ENCODE measurements around the gene NUDT5. TPM values are rescaled to one million over a fixed set of nuclear protein-coding genes. Genes with fewer than 3 reads are reported as not detected.

NUDT5 gene
- total RNA-seq, 1 experiment from 2014 or later = 83.8 TPM

DNA sequence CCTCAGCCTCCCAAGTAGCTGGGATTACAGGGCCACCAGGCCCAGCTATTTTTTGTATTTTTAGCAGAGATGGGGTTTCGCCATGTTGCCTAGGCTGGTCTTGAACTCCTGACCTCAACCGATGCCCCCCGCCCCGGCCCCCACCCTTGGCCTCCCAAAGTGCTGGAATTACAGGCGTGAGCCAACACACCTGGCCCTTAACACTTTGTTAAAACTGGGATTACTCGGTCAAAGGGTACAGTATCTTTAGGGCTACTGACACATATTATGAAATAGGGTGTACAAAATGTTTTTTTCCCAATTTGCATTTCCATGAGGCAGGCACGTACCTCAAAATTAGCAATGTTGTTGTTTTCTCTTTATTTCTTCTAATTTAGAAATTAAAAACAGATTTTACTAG is 11.5 kb downstream of the NUDT5 start:
- Mint-ChIP-seq H3K36me3 (ENCODE audit: insufficient read depth, unreplicated experiment) (peaks cover 17% of the 10 kb centered on the region), H3K9me3 (ENCODE audit: low read depth, unreplicated experiment) (no peaks in the 10 kb centered on the region), H3K27ac (ENCODE audit: unreplicated experiment) (no peak overlapping the region), H3K4me1 (ENCODE audit: low read depth, unreplicated experiment) (no peaks in the 10 kb centered on the region), H3K4me3 (ENCODE audit: low read depth, unreplicated experiment) (no peak overlapping the region), H3K27me3 (ENCODE audit: unreplicated experiment) (no peaks in the 10 kb centered on the region)
- intact Hi-C loops (cut with micrococcal nuclease; ENCODE audit: unreplicated experiment) = no loop called here
- BruUV-seq (replicated peaks) = no TSS peak
- CTCF ChIA-PET = no interaction called here
- TF ChIP-seq, protein P1, sequence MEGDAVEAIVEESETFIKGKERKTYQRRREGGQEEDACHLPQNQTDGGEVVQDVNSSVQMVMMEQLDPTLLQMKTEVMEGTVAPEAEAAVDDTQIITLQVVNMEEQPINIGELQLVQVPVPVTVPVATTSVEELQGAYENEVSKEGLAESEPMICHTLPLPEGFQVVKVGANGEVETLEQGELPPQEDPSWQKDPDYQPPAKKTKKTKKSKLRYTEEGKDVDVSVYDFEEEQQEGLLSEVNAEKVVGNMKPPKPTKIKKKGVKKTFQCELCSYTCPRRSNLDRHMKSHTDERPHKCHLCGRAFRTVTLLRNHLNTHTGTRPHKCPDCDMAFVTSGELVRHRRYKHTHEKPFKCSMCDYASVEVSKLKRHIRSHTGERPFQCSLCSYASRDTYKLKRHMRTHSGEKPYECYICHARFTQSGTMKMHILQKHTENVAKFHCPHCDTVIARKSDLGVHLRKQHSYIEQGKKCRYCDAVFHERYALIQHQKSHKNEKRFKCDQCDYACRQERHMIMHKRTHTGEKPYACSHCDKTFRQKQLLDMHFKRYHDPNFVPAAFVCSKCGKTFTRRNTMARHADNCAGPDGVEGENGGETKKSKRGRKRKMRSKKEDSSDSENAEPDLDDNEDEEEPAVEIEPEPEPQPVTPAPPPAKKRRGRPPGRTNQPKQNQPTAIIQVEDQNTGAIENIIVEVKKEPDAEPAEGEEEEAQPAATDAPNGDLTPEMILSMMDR (IDR thresholded peaks at IDR 0.05; ENCODE audit: unreplicated experiment) = no peak
- no peak for DNase-seq

DNA sequence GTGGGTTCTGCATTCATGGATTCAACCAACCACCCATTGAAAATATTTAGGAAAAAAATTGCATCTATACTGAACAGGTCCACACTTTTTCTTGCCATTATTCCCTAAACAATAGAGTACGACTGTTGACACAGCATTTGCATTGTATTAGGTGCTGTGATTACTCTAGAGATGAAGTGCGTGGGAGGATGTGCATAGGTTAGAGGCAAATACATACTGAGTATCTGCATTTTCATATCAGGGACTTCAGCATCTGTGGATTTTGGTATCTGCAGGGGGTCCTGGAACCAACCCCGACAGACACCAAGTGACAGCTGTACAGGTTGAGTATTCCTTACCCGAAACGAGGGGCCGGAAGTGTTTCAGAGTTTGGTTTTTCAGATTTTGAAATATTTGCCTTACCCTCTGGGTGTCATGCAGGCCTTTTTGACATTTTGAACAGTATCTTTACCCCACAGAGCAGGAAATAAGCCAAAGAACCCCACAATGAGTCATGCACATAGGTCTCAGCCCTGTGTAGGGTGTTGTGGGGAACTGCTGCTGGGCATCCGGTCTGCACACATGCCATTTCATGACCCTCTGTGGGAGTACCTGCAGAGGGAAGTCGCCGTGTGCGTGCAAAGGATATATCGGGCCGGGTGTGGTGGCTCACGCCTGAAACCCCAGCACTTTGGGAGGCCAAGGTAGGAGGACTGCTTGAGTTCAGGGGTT is 14.5 kb downstream of the NUDT5 start:
- intact Hi-C loops (cut with micrococcal nuclease; ENCODE audit: unreplicated experiment) = no loop called here
- no peak for DNase-seq
- H3K36me3 Mint-ChIP-seq (ENCODE audit: insufficient read depth, unreplicated experiment) = peaks cover 15% of the 10 kb centered on the region
- TF ChIP-seq, protein P1 (IDR thresholded peaks at IDR 0.05; ENCODE audit: unreplicated experiment) = no peak
- H3K9me3 Mint-ChIP-seq (ENCODE audit: low read depth, unreplicated experiment) = no peaks in the 10 kb centered on the region
- H3K4me1 Mint-ChIP-seq (ENCODE audit: low read depth, unreplicated experiment) = no peaks in the 10 kb centered on the region
- no peaks in the 10 kb centered on the region for H3K27me3 Mint-ChIP-seq (ENCODE audit: unreplicated experiment)
- H3K4me3 Mint-ChIP-seq (ENCODE audit: low read depth, unreplicated experiment) = no peak overlapping the region
- CTCF ChIA-PET = no interaction called here
- H3K27ac Mint-ChIP-seq (ENCODE audit: unreplicated experiment) = no peak overlapping the region
- BruUV-seq (replicated peaks) = no TSS peak

DNA sequence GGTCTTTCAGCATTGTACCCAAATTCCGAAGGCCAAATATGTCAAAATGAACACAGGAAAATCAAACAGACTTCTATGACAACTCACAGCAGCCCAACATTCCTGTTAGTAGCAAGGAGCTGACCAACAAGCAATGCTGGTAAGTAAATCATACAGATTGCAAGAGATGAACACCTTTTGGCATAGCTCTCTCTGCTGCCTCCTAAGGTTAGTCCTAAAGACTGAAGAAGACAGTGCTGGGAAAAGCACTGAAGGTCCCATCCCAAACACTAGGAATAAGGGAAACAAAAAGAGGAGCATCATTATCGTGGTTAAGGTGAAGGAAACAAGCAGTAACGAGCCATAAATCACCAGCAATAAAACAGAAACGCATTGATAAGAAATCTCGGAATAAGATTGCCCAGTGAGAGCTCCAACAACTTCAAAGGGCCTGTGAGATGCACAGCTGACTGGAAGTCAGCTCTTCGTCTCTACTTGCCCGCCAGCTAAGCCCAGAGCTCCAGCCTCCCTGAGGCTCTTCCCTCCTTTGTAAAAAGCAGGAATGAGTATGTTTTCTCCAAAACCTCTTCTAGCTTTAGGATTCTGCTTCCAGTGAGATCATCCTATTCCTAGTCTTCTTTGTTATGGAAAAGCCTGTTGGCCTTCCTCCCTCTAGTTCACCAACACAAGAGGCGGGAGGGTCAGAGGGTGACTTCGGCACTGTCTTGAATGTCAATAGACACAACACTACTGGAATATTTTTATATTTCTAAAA is 15.3 kb downstream of the NUDT5 start:
- Mint-ChIP-seq H3K4me3 (ENCODE audit: low read depth, unreplicated experiment) (no peak overlapping the region), H3K27me3 (ENCODE audit: unreplicated experiment) (no peaks in the 10 kb centered on the region), H3K27ac (ENCODE audit: unreplicated experiment) (no peak overlapping the region), H3K4me1 (ENCODE audit: low read depth, unreplicated experiment) (no peaks in the 10 kb centered on the region), H3K36me3 (ENCODE audit: insufficient read depth, unreplicated experiment) (peaks cover 13% of the 10 kb centered on the region), H3K9me3 (ENCODE audit: low read depth, unreplicated experiment) (no peaks in the 10 kb centered on the region)
- TF ChIP-seq, protein P1 (IDR thresholded peaks at IDR 0.05; ENCODE audit: unreplicated experiment) = no peak
- CTCF ChIA-PET = no interaction called here
- intact Hi-C loops (cut with micrococcal nuclease; ENCODE audit: unreplicated experiment) = no loop called here
- no TSS peak for BruUV-seq (replicated peaks)
- no peak for DNase-seq

DNA sequence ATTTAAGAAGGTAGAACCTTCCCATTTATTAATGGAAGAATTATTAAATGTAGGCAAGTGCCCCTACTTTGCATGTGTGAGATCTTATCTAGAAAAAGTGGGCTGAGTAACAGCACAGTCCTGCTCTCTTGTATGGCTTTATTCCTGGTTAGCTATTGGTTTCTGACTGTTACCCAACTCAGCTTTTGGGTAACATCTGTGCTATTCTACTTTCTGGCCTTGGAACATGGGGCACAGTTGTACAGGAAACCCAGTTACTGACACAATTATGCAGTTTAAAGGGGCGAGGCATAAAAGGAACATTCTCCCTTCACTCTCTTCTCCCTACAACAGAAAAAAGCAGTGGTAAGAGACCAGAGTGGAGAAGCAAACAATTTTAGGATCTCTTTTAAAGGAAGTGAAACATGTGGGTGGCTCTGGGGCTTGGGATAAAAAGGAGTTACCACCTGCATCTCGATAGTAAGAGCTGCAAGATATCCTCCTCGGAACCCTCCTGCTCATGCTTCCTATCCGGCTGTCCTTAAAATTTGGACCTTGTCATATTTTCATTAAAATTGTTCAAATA is 16.0 kb downstream of the NUDT5 start:
- H3K27me3 Mint-ChIP-seq (ENCODE audit: unreplicated experiment) = no peaks in the 10 kb centered on the region
- intact Hi-C loops (cut with micrococcal nuclease; ENCODE audit: unreplicated experiment) = no loop called here
- no peak for DNase-seq
- TF ChIP-seq, protein P1 (IDR thresholded peaks at IDR 0.05; ENCODE audit: unreplicated experiment) = no peak
- BruUV-seq (replicated peaks) = no TSS peak
- H3K9me3 Mint-ChIP-seq (ENCODE audit: low read depth, unreplicated experiment) = no peaks in the 10 kb centered on the region
- H3K27ac Mint-ChIP-seq (ENCODE audit: unreplicated experiment) = no peak overlapping the region
- H3K4me1 Mint-ChIP-seq (ENCODE audit: low read depth, unreplicated experiment) = no peaks in the 10 kb centered on the region
- H3K4me3 Mint-ChIP-seq (ENCODE audit: low read depth, unreplicated experiment) = no peak overlapping the region
- H3K36me3 Mint-ChIP-seq (ENCODE audit: insufficient read depth, unreplicated experiment) = peaks cover 6% of the 10 kb centered on the region
- CTCF ChIA-PET = no interaction called here

Data from Calu3 (cell line).